HG03342 (cell line): ENCODE results near the gene BNIP5.

Source experiments
- ATAC-seq: cut with Tn5 transposase; IDR thresholded peaks from one replicate; pipeline ENCODE4 v1.9.1; 2021; ENCODE audit warnings: mild to moderate bottlenecking, moderate library complexity; ENCODE audit not compliant: unreplicated experiment

Gene BNIP5

DNA sequence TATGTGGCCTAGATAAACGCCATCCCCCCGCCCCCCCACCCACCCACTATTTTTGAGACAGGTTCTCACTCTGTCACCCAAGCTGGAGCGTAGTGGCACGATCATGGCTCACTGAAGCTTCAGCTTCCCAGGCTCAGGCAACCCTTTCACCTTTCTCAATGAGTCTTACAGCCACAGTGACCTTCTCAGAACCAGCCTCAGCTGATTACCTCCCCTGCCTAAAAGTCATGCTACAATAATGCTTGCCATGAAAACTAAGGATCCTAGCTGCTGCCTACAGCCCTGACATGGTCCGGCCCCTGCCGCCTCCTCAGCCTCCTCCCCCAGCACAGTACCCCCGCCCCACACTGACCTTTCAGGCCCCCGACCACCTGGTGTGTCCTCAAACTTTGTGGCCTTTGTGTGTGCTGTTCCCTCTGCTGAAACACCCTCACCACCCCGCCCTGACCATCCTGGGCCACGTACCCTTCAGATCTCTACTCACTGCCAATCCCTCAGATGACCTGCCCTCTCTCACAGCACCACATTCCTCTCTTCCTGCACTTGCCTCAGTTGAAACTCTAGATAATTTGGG lies 35.5 kb downstream of the BNIP5 start:
- ATAC-seq = no peak

DNA sequence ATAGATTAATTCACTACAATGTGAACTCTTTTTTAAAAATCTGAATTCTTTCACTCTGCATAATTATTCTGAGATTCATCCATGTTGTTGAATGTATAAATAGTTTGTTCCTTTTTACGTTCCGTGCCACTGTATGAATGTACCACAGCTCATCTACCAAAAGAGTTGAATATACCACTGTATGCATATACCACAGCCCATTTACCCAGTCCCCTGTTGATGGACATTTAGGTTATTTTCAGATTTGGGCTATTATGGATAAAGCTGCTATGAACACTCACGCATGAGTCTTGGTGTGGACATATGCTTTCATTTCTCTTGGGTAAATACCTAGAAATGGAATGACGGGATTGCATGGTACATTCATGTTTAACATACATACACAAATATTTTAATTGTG lies 38.7 kb downstream of the BNIP5 start:
- ATAC-seq = no peak

DNA sequence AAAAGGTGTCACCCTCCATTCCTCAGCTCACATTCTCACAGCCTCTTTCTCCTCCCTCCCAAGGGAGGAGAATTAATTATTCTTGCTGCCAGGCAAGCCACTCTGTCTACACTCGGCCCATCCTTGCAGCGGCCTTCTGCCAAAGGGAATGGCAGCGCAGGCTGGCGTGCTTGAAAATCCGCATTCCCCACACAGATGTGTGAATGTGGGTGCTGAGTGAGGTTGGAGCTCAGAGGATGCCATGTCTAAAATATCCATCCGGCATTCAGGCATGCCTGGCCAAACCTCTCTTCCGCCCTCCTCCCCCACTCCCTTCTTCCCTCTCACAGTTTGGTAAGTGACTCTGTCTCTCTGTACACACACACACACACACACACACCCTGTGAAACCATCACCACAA lies 39.2 kb downstream of the BNIP5 start:
- no peak for ATAC-seq

DNA sequence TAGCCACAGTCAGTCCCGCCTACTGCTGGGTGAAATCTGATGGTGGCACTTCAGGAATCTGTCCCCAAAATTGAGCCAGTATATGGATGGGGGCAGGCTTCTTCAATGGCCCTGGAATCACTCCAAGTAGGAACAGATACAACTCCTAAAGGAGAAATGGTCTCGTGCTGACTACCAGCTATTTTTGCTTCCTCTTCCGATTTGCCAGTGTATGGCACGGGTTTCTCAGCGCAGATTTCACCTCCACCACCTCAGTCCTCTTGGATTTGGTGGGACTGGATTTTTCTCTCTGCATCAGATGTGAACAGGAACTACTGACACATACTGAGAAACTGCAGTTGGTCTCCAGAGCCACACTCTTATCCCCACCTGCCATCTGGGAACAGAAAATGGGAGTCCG lies 39.6 kb downstream of the BNIP5 start:
- ATAC-seq = no peak

DNA sequence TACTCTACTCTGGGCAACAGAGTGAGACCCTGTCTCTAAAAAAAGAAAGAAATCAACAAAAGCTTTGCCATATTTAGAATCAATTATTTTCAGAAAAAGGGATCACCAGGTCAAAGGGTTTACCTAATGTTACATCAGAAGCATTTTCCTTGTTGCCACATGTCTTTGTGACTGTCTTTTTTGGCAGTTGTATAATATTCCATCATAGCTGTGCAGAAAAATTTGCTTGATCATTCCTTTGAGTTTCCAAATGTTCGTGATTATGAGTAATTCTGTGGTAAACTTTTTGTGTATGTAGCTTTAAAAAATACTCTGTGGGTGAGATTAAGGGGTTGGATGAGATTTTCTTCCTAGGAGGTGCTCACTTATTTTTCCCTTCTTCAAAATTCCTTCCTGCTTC lies 40.4 kb downstream of the BNIP5 start:
- no peak for ATAC-seq

DNA sequence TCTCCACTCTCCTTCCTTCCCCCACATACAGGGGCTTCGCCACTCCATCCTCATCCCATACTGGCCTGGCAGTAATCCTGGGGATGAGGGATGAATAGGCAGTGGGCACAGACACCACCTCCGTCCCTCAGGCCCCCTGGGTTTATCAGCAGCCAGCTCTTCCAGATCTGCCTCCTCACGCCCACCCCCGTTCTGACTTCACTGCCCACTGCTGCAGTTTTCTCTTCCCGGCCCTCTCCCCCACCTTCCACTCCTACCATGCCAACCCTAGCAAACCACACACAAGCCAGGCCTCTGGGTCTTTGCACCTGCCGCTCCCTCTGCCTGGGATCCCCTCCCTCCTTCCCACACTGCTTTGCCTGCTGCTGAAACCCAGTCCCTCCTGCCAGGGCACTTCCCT lies 44.5 kb downstream of the BNIP5 start:
- no peak for ATAC-seq

DNA sequence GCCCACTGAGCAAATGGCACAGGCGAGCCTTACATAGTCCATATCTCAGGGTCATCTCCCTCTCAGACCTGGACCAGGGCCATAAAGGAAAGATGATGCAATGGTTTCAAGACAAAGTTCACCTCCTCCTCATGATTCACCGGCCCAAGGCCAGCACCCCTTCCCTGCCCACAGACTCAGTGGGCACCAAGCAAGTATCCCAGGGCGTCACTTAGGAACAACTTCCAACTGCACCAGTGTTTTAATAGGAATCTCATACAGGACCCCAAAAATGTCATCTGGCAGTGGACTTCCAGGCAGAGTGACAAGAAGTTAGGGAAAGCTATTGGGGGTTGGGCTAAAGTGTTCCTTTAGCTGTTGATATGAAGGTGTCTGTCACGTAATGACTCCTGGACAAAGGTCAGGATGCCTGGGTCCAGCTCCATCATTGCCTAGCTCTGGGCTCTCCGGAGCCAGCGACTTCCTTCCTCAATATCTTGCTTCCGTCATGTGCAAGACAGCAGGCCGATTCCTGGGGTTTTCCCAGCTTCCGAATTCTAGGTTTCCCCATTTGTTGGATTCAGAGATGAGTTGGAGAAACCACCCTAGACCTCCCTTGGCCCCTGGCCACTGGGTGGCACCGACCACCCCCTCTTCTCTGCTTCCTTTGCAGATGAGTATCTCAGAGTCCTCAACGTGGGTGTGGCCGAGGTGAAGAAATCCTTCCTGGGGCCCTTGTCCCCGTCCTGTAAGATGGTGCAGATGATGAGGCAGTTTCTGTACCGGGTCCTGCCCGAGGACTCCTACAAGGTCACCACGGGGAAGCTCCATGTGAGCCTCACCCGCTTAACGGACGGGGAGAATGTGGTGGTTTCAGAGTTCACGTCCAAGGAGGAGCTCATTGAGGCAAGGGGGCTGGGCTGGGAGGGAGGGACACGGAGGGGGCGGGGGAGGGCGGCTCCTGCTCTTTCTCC lies 45.7 kb downstream of the BNIP5 start:
- ATAC-seq = no peak

DNA sequence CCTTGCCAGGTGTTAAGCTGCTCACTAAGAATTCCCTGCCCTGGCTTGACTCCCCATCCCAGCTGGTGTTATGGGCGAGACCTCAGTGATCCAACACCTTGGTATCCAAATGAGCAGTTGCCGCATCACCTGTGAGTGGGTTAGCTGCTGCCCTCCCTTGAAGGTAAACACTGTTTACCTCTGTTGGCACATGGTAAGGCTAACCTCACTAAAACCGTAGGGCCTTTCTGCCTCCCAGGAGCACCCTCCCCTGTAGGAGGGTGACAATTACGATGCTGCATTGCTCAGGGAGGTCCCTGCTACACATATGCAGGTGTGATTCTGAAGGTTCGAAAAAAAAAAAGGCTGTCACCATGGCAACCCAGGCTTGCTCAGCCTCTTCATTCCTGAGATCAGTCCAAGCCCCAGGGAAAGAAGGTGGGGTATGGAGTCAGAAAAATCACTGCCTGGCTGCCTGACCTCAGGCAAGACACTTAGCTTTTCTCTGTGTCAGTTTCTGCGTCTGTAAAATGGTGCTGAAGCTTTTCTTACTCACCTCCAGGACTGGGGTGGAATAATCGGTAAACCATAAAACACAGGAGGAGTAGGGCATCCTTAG lies 47.3 kb downstream of the BNIP5 start:
- ATAC-seq = no peak

DNA sequence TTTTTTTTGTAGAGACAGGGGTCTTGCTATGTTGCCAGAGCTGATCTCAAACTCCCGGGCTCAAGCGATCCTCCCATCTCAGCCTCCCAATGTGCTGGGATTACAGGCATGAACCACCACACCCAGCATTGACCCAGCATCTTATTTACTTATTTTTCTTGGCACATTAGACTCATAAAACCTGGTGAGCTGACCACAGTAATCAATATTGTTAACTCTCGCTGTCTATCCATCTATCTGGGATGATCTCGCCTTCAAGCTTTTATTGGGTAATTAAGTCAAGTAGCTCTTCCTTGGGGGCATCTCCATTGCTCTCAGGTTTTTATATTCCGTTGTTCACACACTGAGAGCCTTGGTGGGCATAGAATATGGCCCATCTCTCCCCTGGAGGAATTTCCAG lies 49.8 kb downstream of the BNIP5 start:
- no peak for ATAC-seq

DNA sequence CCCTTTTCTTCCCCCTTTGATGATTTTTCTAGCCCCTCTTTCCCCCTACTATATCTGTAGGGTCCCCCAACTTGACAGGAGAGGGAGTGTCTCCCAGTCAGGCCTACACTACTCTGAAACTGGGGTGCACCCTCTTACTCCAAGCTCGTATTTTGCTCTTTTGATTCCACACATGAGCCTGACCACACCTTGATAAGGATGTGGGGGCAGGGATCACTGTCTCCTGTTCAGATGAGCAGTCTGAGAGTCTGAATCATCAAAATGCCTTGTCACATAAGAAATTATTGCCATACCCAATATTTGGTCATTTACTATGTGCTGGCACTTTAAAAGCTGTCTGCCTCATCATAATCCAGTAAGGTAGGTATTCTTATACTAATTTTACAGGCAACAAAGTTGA lies 50.9 kb downstream of the BNIP5 start:
- no peak for ATAC-seq

DNA sequence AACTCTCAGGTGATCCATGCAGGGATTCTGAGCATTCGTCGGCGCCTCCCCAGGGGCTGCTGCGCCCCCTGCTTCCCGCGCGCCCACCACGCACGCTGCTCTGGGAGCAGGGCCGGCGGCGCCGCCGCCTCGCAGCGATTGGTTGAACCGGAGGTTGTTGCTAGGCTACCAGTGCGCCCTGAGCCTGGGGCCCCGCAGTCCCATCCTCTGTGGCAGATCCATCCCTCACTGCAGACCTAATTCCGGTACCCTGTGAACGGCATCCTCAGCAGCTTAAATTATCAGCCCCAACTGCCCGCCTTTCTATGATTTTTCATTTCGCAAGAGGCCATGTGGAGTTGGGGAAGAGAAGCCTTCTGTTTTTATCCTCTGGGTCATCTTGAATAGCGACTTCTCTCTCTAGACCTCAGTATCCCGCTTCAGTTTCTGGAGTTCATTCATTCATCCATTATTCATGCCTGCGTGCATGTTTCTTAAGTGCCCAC lies 51.5 kb downstream of the BNIP5 start:
- ATAC-seq = no peak

DNA sequence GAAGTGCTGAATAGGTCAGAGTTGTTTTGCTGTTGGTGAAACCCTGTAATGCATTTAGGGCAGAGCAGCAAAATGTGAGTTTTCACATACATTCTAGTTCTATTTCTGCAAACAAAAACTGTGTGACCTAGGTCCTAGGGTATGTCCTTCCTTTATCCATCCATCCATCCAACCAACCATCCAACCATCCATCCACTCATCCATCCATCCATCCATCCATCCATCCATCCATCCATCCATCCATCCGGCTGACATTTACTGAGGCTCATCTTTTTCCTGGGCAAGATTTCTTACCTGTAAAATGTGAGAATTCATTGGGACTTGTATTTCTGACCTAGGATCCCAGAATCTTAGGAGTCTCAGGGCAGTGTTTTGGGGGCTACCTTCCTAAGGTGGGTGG lies 52.3 kb downstream of the BNIP5 start:
- ATAC-seq = no peak

DNA sequence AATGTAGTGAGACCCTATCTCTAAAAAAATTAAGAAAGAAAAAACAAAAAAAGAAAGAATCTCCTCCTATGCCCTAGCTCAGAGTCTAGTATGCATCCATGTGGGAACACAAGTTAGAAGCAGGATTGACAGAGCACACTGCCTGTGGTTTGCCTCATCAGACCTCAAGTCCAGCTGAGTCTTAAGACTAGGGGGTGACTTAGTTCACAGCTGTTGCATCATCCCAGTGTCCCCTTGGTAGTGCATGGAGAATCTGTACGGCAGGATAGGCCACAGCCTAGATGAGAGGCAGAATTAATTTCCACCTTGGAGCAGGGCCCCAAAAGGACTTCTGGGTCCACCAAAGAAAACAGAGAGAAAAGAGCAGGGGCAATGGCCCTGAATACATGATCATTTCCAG lies 53.1 kb downstream of the BNIP5 start:
- ATAC-seq = no peak

DNA sequence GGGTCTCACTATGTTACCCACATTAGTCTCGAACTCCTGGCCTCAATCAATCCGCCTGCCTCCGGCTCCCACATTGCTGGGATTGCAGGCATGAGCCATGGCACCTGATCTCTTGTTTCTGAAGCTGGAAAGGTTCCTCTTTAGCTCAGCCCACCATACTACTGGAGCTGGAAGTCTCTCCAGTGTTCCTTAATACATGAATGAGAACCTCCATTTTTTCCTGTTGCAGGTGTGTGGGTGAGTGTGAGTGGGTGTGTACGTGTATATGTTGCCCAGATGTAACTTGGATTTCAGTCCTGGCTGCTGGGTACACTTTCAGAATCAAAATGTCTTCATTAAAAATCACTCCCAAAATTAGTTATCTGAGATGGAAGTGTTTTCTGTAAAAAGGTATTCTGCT lies 55.7 kb downstream of the BNIP5 start:
- ATAC-seq = no peak

DNA sequence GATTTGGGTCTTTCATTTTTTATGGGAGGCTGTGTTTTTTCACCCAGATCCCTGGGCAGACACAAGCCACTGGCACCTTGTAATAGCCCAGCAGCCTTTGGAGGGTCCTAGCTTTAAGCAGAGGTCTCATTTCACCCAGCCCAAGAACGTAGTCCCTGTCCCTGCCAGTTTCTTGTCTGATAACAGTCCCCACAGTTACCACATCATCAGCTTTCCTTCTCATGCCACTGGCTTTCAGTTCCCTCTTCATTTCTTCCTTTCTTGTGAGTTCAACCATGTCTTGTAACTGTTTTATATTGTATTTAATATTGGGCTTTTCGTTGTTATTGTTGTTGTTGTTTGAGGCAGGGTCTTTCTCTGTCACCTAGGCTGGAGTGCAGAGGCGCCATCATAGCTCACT lies 56.2 kb downstream of the BNIP5 start:
- no peak for ATAC-seq

DNA sequence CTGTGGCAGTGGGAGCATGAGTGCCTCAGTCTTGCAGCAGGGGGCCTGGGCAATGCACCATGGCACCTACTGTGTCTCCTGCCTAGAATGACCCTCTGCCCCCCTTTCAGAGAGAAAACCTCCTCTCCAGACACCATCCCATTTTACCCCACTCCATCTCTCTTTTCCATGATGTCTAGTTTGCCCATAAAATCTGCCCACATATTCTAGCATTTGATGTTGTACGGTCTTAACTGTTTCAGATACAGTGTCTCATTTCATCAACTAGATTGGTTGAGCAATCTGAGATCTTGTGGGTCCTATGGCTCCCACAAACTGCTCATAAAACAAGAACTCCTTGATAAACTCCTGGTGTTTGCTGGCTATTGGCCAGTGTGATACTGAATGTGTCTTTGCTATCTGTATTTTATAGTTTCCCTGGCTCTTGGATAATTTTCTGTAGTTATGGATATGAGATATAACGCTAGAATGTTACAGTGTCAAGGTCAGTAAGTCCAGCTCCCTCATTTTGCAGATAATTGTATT lies 58.7 kb downstream of the BNIP5 start:
- ATAC-seq = no peak

DNA sequence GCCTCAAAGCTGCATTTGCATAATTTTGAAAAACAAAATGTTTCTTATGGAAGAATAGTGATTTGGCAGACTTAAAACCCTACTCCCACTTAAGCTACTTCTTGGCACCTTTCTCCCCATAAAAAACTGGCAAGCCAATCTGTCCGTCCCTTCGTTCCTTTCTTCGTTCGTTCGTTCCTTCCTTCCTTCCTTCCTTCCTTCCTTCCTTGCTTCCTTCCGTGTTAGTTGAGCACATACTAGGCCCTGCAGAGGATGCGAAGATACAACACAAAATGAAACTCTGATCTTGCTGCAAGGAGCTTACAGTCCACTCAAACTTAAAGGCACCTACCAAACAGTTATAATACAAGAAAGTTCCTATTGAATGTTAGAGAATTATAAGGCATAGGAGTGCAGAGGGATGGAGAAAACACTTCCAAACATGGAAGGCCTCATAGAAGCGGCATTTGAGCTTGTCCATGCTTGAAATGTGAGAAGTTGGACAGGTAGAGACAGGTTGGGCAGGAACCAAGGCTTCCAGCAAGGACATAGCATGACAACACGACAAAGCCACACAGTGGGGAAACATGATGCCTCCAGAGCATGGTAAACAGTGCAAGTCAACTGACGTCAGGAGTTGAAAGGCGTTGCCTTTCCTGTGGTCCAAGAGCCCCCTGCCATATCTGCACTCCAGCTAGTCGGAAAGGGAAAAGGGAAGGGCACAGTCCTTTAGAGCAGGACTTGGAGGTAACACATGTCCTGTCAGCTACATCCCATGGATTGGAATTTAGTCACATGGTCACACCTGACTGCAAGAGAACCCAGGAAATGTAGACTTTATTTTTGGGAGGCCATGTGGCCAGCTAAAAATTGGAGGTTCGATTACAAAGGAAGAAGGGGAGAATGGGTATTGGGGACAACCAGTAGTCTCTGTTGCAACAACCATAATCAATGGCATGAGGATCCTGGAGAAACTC lies 59.8 kb downstream of the BNIP5 start:
- no peak for ATAC-seq

DNA sequence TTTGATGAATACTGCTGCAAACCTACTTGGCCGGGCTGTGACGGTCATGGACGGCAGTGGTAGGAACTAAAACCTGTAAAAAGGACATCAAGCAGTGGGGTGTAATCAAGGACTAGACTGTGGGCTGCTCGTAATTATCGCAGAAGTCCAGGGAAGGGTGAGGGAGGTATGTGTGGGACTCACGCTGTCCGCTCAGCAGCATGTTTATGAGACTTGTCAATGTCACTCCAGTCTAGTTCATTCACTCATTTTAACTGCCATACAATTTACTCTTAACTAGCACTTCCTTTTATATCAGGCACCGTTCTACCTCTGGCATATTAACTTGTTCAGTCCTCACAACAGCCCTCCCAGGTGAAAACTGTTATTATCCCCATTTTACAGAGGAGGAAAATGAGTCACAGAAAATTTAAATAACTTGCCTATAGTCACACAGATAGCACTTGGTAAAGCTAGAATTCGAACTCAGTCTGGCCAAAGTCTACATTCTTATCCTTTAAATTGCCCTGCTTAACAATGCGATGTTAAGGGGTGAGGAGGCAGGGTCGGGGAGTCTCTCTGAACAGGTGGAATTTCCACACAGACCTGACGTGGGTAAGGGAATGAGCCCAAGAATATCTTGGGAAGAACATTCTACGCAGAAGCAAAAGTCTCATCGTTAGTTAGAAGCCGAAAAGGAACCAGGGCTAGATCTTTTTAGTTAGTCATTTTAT lies 62.7 kb downstream of the BNIP5 start:
- ATAC-seq = no peak

DNA sequence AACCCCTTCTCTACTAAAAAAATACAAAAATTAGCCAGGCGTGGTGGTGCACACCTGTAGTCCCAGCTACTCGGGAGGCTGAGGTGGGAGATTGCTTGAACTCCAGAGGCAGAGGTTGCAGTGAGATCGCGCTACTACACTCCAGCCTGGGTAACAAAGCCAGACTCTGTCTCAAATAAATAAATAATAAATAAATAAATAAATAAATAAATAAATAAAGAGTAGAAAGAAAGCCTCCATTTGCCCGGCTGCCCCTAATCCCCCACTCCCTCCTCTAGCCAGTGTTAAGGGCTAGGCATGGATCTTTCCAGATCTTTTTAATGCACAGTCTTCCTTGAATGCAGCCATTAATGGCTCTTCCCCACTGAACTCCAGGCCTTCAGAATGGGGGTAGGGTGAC lies 63.6 kb downstream of the BNIP5 start:
- ATAC-seq = no peak

DNA sequence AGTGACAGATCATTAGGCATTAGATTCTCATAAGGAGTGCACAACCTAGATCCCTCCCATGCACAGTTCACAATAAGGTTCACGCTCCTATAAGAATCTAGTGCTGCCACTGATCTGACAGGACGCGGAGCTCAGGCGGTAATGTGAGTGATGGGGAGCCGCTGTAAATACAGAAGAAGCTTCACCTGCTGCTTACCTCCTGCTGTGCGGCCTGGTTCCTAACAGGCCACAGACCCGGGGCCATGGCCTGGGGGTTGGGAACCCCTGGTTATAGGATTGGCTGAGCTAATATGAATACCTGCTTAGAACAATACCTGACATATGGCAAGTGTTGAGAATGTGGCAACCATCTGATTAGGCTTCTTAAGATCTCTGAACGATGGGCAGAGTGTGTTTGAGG lies 64.5 kb downstream of the BNIP5 start:
- no peak for ATAC-seq
